Activated CD4-positive, CD25-positive, alpha-beta regulatory T cell treated with anti-CD3 and anti-CD28 coated beads, Interleukin-2, amount 50 U/mL, for 16 hours (primary cell): Measurements from ENCODE around the gene DENND1A.

Source experiments
- DNase-seq: peaks from one replicate; pipeline ENCODE4 v3.0.0-alpha.2; 2020; ENCODE audit warnings: low read depth, low spot score

The DENND1A gene

GRCh38 chr9:123536455-123536868, 393.5 kb downstream of the DENND1A start:
- no peak for DNase-seq

DNA sequence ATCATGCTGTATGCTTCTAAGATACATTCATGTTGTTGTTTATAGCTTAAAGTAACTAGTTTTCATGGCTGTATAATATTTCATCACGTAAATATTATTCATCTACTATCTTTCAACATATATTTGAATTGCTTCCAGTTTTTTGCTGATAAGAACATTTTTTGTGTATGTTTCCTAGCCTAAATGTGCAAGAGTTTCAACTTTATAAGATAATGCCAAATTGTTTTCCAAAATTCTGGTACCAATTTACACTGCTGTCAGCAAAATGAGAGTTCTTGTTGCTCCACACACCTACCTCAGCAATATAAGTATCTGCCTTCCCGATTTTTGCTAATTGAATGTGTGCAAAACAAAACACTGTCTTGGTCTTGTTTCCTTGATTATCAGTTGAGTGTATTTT, 395.6 kb downstream of the DENND1A start:
- no peak for DNase-seq

GRCh38 chr9:123530244-123530643, 399.7 kb downstream of the DENND1A start:
- DNase-seq, result no peak

- DNase-seq, result no peak
Observed at GRCh38 chr9:123528501-123528900, 401.4 kb downstream of the DENND1A start.

DNA sequence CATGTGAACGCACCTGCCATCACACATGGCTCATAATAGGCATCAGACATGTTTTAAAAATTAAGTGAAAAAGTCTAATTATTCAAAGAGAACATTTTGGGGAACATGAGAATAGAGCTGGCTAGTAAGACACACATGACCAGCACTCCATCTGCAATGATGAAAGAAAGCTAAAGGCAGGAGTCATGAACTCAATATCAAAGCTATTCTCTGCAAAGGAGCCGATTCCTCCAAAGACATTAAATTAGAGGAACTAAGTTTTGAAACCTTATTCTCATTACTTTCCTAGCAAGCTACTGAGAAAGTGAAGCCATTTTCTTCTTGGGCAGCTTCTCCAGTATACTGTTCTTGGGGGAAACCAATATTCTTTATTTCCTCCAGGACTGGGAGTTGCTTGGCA, 401.9 kb downstream of the DENND1A start:
- no peak for DNase-seq

- no peak for DNase-seq
Observed at GRCh38 chr9:123525957-123526356, 404.0 kb downstream of the DENND1A start.

DNA sequence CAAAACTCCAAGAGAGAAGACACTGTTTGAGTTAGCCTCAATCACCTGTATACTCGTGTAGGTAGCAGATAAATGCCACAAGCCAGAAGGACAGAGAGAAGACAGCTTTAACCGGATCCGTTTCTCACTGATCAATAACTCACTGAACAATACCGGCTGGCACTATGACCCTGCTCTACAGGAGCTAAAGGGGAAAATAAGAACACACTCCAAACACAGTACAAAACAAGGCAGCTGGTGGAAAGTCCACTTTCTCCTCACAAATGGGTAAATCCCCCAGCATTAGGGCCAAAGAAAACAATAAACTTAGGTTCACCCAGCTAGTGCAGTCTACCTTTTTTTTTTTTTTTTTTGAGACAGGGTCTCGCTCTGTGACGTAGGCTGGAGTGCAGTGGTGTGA, 404.5 kb downstream of the DENND1A start:
- DNase-seq, result no peak

- DNase-seq, result no peak
Observed at GRCh38 chr9:123524866-123525265, 405.1 kb downstream of the DENND1A start.

DNA sequence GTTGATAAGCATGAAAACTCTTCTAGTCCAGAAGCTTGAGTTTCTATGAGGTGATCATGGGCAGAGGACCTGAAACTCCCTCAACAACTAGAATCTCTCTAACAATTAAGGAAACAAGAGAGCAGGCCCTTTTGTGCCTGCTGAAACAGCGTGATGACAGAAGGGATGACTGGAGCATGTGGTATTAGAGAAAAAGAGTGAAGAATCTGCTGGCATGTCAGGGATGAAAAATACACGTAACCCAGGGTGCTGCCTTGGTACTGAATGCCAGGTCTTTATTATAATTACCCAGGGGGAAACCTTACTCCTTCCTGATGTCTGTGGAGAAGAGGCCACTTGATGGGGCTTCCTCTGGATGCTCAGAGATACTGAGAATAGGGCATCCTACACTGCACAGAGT, 406.1 kb downstream of the DENND1A start:
- no peak for DNase-seq

- no peak for DNase-seq
Observed at GRCh38 chr9:123523001-123523400, 406.9 kb downstream of the DENND1A start.

- DNase-seq, result no peak
Observed at GRCh38 chr9:123522251-123522650, 407.7 kb downstream of the DENND1A start.

- no peak for DNase-seq
Observed at GRCh38 chr9:123518338-123518737, 411.6 kb downstream of the DENND1A start.

- DNase-seq, result no peak
Observed at GRCh38 chr9:123517512-123517911, 412.4 kb downstream of the DENND1A start.

- no peak for DNase-seq
Observed at GRCh38 chr9:123514766-123515165, 415.2 kb downstream of the DENND1A start.

DNA sequence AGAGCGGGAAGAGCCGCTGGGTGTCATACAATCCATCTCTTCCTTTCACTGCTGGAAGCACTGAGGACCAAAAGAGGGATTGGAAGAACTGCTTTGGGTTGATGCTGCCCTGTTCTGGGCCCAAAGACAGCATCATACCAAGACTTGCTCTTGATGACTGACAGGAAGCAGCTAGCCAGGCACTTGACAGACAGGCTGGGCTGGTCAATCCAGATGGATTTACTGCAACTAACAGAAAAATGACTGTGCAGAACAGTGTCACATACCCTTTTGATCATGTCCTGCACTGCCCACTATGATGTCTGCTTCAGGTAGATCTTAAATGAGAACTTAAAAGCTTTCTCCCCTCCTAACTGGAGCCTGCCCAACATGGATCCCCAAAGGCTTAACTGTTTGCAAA, 416.4 kb downstream of the DENND1A start:
- no peak for DNase-seq

DNA sequence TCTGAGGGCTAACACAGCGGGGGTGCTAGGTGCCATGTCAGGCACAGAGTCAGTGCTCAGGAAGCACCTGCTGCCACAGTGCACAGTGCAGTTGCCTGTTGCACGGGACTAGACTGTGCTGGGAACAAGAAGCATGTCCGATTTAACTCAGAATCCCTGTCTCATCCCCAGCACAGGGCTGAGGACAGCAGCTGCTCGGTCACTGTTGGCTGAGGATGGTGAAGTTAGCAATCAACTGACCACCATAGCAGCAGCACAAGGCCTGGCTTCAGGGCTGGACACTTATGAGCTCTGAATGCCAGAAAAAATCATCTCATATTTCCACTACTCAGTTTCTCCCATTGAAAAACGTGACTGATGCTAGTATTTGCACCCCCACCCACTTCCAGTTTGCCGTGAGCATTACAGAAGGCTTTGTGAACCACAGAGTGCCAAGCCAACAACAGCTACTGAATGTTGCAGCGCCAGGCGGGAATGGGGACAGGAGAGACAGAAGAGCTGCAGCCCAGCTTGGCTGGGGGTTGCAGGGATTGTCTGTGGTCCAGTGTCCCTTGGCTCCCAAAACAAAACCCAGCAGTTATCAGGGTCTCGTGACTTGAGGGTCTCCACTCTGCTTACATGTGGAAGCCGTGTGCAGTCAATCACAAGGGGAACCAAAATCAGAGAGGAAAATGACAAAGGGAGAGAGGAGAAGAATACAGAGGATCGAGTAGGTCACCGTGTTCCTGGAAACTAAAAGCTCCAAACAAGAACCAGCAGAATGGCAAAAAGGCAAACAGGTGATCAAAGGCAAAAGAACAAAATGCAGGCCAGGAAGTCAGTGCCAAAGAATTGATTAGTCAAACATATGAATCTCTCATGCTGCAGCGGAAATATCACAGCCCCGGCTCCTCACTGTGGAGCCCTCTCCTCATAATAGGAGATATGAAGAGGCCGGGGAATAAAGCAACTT, 418.3 kb downstream of the DENND1A start:
- no peak for DNase-seq

DNA sequence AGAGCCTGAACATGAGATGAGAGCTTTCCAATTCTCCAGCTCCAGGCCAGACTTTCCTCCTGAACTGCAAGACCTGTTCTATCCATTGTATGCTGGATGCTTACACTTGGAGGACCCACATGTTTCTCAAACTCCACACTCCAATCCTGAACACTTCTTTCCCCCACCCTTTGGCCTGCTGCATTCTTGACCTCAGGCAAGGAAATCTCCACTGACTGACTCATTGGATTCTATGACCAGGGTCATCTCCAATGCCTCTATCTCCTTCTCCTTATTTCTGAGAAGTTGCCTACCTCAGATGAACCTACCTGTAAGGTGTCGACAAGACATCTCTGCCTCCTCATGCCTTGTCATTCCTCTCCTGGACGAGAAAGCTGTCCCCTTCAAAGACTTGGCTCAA, 420.3 kb downstream of the DENND1A start:
- no peak for DNase-seq

GRCh38 chr9:123508048-123508447, 421.9 kb downstream of the DENND1A start:
- no peak for DNase-seq

- DNase-seq, result no peak
Observed at GRCh38 chr9:123505496-123505895, 424.4 kb downstream of the DENND1A start.

GRCh38 chr9:123500336-123500735, 429.6 kb downstream of the DENND1A start:
- DNase-seq, result no peak

DNA sequence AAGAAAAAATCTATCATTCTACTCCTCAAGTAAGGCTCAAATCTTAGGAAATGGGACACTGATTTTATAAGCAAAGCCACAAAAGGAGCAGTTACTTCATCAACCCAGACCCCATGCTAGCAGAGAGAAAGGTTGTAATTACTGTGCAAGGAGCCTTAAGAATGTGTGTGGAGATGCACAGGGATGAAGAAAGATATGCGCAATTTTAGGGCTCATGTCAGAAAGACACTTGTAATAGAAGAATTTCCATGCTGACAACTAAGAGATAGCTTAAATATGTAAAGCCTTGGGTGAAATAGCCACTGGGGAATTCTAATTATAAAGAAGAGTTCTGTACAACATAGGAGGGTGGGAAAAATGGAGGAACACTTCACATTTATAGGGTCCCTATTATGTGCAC, 432.1 kb downstream of the DENND1A start:
- DNase-seq, result no peak

DNA sequence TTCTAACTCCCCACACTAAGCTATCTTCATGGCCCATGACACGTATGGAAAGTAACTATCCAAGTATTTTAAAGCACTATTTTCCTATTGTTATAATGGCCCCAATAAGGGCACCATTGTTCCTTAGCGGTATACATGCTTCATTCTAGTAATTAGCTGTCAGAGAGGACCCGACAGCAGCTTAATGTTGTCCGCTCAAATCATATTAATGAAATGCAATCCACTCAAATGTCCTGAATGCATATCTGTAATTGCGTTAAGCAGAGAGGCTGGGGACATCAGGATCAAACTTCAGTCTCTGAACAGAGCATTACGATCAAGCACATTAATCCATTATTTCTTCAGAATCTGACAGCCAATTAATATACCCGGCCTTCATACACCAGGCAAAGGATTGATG, 434.2 kb downstream of the DENND1A start:
- no peak for DNase-seq

DNA sequence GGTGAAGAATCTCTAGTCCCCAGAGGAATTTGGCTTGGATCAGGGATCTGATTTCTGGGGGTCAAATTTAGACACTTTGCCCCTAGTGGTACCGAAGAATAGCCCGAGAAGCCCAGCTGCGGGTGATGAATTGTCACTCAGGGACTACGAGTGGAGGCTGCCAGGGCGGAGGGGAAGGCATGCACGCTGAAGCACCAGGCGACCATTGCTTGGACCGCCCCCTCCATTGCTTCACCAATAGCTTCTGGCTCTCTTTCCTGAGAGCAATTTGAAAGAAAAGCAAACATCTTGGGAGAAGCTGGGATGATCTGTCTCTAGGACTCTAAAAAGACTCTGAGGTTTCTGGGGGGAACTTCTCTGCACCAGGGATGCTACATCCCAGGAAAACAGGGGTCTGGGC, 436.3 kb downstream of the DENND1A start:
- DNase-seq, result no peak

DNA sequence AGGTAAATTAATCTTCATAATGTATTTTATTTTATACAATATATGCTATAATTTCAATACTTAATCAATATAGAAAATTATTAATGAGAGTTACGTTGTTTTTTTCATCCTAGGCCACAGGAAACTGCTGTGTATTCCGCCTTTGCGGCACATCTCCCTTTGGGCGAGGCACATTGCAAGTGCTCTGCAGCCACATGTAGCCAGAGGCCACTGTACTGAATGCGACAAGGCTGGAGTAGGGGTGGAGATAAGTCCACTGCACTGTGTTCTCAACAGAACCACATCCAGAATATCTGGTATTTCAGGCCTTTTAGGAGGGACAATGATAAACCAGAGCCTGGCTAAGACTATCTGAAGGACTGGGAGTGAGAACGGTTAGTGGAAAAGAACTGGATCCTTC, 439.2 kb downstream of the DENND1A start:
- DNase-seq, result no peak
